NCI-H2081 (cell line): ENCODE data around the gene SALL1.

Experiments
- DNase-seq, 2 experiments: peaks; one replicate each; lab custom pipeline; 2025; lab: John Stamatoyannopoulos, UW

SALL1 gene

GRCh38 chr16:51150888-51151320, at the start of gene SALL1:
SALL1 (minus strand) TSS chr16:51151270; CDS start chr16:51151241, 29 bp downstream.
- no peak for DNase-seq

- DNase-seq = no peak
Measured at GRCh38 chr16:51200793-51201192, 49.7 kb upstream of the SALL1 start.

GRCh38 chr16:51197953-51198748, 47.1 kb upstream of the SALL1 start:
- no peak for DNase-seq

GRCh38 chr16:51193879-51194278, 42.8 kb upstream of the SALL1 start:
- DNase-seq = no peak

GRCh38 chr16:51184702-51185433, 33.8 kb upstream of the SALL1 start:
- DNase-seq = no peak

GRCh38 chr16:51181503-51181811, 30.4 kb upstream of the SALL1 start:
- DNase-seq = no peak

GRCh38 chr16:51180719-51181502, 29.8 kb upstream of the SALL1 start:
- DNase-seq = no peak

GRCh38 chr16:51175081-51175480, 24.0 kb upstream of the SALL1 start:
- DNase-seq = no peak

- DNase-seq = no peak
Measured at GRCh38 chr16:51172368-51172767, 21.3 kb upstream of the SALL1 start.

- no peak for DNase-seq
Measured at GRCh38 chr16:51168755-51169154, 17.7 kb upstream of the SALL1 start.

- DNase-seq = no peak
Measured at GRCh38 chr16:51167170-51167895, 16.3 kb upstream of the SALL1 start.

- DNase-seq = no peak
Measured at GRCh38 chr16:51166541-51166940, 15.5 kb upstream of the SALL1 start.

- DNase-seq = no peak
Measured at GRCh38 chr16:51166091-51166490, 15.0 kb upstream of the SALL1 start.

GRCh38 chr16:51165043-51165442, 14.0 kb upstream of the SALL1 start:
- DNase-seq = no peak

GRCh38 chr16:51164574-51164973, 13.5 kb upstream of the SALL1 start:
- no peak for DNase-seq

- no peak for DNase-seq
Measured at GRCh38 chr16:51163894-51164566, 13.0 kb upstream of the SALL1 start.

GRCh38 chr16:51163366-51163765, 12.3 kb upstream of the SALL1 start:
- DNase-seq = no peak

- no peak for DNase-seq
Measured at GRCh38 chr16:51161440-51162195, 10.5 kb upstream of the SALL1 start.

GRCh38 chr16:51159865-51160264, 8.8 kb upstream of the SALL1 start:
- DNase-seq = no peak

GRCh38 chr16:51159296-51159695, 8.2 kb upstream of the SALL1 start:
- no peak for DNase-seq

- DNase-seq = no peak
Measured at GRCh38 chr16:51157698-51158097, 6.6 kb upstream of the SALL1 start.
